Mucosa of stomach (tissue), 1 donor: Measurements from ENCODE around the gene IL1R2.

Source experiments
- H3K27me3 ChIP-seq: one replicate; pipeline ENCODE4 v1.7.0; 2013; ENCODE audit warnings: mild to moderate bottlenecking, low read length; ENCODE audit not compliant: control insufficient read depth, insufficient read depth
- H3K36me3 ChIP-seq: one replicate; pipeline ENCODE4 v1.7.0; 2013; ENCODE audit warnings: low read length; ENCODE audit not compliant: control insufficient read depth, insufficient read depth
- H3K4me1 ChIP-seq: one replicate; pipeline ENCODE4 v1.7.0; 2013; ENCODE audit warnings: mild to moderate bottlenecking, low read length; ENCODE audit not compliant: control insufficient read depth, insufficient read depth
- H3K4me3 ChIP-seq: one replicate; pipeline ENCODE4 v1.7.0; 2013; ENCODE audit warnings: low read length
- H3K9ac ChIP-seq: one replicate; pipeline ENCODE4 v1.7.0; 2013; ENCODE audit warnings: mild to moderate bottlenecking, low read length, moderate library complexity
- H3K9me3 ChIP-seq: one replicate; pipeline ENCODE4 v1.7.0; 2013; ENCODE audit warnings: mild to moderate bottlenecking, low read length, moderate library complexity; ENCODE audit not compliant: control insufficient read depth
- donor health status: Pancreatic carcinoma.

Gene IL1R2

GRCh38 chr2:101991721-101992145 lies at the start of gene IL1R2:
Gene IL1R2 (plus strand): TSS chr2:101991960. CDS start chr2:102008576, 16,616 bp downstream.
- Histone ChIP-seq H3K9ac (peak within 1 kb of the TSS; percentile 13), H3K4me1 (peaks cover 36% of the 10 kb centered on the region), H3K4me3 (no peak within 1 kb of the TSS), H3K36me3 (no peaks in the 10 kb centered on the region), H3K27me3 (no peaks in the 10 kb centered on the region), H3K9me3 (no peaks in the 10 kb centered on the region)

GRCh38 chr2:101942851-101943250 lies 48.9 kb upstream of the IL1R2 start:
- Histone ChIP-seq H3K4me3 (no peak overlapping the region), H3K27me3 (no peaks in the 10 kb centered on the region), H3K4me1 (no peaks in the 10 kb centered on the region), H3K36me3 (no peaks in the 10 kb centered on the region), H3K9me3 (no peaks in the 10 kb centered on the region), H3K9ac (no peak overlapping the region)

GRCh38 chr2:101946372-101947039 lies 45.3 kb upstream of the IL1R2 start:
- no peaks in the 10 kb centered on the region for H3K9me3 ChIP-seq
- no peak overlapping the region for H3K9ac ChIP-seq
- no peaks in the 10 kb centered on the region for H3K36me3 ChIP-seq
- no peak overlapping the region for H3K4me3 ChIP-seq
- no peaks in the 10 kb centered on the region for H3K4me1 ChIP-seq
- no peaks in the 10 kb centered on the region for H3K27me3 ChIP-seq

- Histone ChIP-seq H3K4me1 (no peaks in the 10 kb centered on the region), H3K27me3 (no peaks in the 10 kb centered on the region), H3K9ac (no peak overlapping the region), H3K9me3 (no peaks in the 10 kb centered on the region), H3K36me3 (no peaks in the 10 kb centered on the region), H3K4me3 (no peak overlapping the region)
Observed at GRCh38 chr2:101947374-101947773, 44.4 kb upstream of the IL1R2 start.

GRCh38 chr2:101948625-101949155 lies 43.1 kb upstream of the IL1R2 start:
- Histone ChIP-seq H3K4me1 (no peaks in the 10 kb centered on the region), H3K36me3 (no peaks in the 10 kb centered on the region), H3K9ac (no peak overlapping the region), H3K27me3 (no peaks in the 10 kb centered on the region), H3K4me3 (no peak overlapping the region), H3K9me3 (no peaks in the 10 kb centered on the region)

GRCh38 chr2:101949304-101949703 lies 42.5 kb upstream of the IL1R2 start:
- Histone ChIP-seq H3K27me3 (no peaks in the 10 kb centered on the region), H3K9ac (no peak overlapping the region)

GRCh38 chr2:101951296-101951695 lies 40.5 kb upstream of the IL1R2 start:
- Histone ChIP-seq H3K9ac (no peak overlapping the region), H3K27me3 (no peaks in the 10 kb centered on the region), H3K36me3 (no peaks in the 10 kb centered on the region), H3K4me3 (no peak overlapping the region), H3K9me3 (no peaks in the 10 kb centered on the region), H3K4me1 (no peaks in the 10 kb centered on the region)

More at GRCh38 chr2:101949304-101949703, 42.5 kb upstream of the IL1R2 start:
- Histone ChIP-seq H3K36me3 (no peaks in the 10 kb centered on the region), H3K9me3 (no peaks in the 10 kb centered on the region), H3K4me3 (no peak overlapping the region), H3K4me1 (no peaks in the 10 kb centered on the region)

GRCh38 chr2:101952551-101952950 lies 39.2 kb upstream of the IL1R2 start:
- no peaks in the 10 kb centered on the region for H3K4me1 ChIP-seq

GRCh38 chr2:101956465-101957438 lies 35.0 kb upstream of the IL1R2 start:
- no peaks in the 10 kb centered on the region for H3K27me3 ChIP-seq
- H3K9ac ChIP-seq = no peak overlapping the region
- no peak overlapping the region for H3K4me3 ChIP-seq
- H3K4me1 ChIP-seq = peaks cover 3% of the 10 kb centered on the region
- H3K9me3 ChIP-seq = no peaks in the 10 kb centered on the region
- H3K36me3 ChIP-seq = no peaks in the 10 kb centered on the region

More at GRCh38 chr2:101952551-101952950, 39.2 kb upstream of the IL1R2 start:
- H3K4me3 ChIP-seq = no peak overlapping the region
- H3K36me3 ChIP-seq = no peaks in the 10 kb centered on the region
- H3K27me3 ChIP-seq = no peaks in the 10 kb centered on the region
- H3K9ac ChIP-seq = no peak overlapping the region
- H3K9me3 ChIP-seq = no peaks in the 10 kb centered on the region

GRCh38 chr2:101958061-101958460 lies 33.7 kb upstream of the IL1R2 start:
- no peaks in the 10 kb centered on the region for H3K27me3 ChIP-seq
- peaks cover 3% of the 10 kb centered on the region for H3K4me1 ChIP-seq
- no peaks in the 10 kb centered on the region for H3K9me3 ChIP-seq
- no peak overlapping the region for H3K9ac ChIP-seq
- no peak overlapping the region for H3K4me3 ChIP-seq
- no peaks in the 10 kb centered on the region for H3K36me3 ChIP-seq

GRCh38 chr2:101960819-101961337 lies 30.9 kb upstream of the IL1R2 start:
- Histone ChIP-seq H3K4me1 (peaks cover 3% of the 10 kb centered on the region), H3K9me3 (no peaks in the 10 kb centered on the region), H3K36me3 (no peaks in the 10 kb centered on the region), H3K4me3 (no peak overlapping the region), H3K27me3 (no peaks in the 10 kb centered on the region), H3K9ac (no peak overlapping the region)
